ENCODE data around the gene HES6. TPM values are rescaled to one million over a fixed set of nuclear protein-coding genes. Genes with fewer than 3 reads are reported as not detected.

HES6 gene
- total RNA-seq, 4 donors from 2014 or later = 26.6 to 128 (median 51.1) TPM

DNA sequence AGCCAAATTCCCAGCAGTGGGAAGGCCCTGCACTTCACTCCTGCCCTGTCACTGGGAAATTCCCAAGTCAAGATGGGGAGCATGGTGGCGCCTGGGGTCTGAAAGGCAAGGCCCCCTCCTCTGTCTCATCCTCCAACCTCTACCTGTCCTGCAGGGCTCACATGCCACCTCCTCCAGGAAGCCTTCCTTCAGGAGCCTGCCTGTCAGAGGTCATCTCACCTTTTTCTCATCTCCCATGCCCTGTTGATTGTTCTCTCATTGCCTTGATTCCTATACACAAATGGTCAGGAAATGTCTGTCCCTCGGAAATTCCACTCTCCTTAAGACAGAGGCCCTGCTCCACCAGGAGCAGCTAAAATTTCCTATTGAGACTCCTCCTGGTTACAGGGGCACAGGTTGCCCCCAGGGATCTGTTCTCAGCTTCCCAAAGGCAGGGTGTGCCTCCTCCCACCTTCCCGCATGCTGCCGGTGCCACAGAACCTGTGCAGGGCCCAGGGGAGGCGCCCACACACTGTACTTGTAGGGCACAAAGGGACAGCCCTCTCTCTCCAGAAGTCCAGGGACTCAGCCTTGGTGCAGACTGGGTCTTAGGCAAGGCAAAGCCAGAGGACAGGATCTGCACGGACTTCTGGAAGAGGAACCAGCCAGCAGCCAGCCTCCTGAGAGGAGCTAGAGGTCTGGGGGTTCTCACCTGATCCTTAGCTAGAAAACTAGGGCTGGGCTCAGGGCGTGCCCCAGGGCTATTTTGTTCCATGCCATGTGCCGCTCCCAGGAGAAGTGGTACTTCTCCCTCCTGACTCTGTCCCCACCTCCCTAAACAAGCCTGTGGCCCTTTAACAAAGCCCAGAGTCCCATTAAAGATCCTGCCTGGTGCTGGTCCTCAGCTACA lies 12.9 kb downstream of the HES6 start:
- no peak for DNase-seq
- H3K9me3 ChIP-seq = no peaks in the 10 kb centered on the region
- H3K27ac ChIP-seq = no peak overlapping the region
- TF ChIP-seq, protein P1, sequence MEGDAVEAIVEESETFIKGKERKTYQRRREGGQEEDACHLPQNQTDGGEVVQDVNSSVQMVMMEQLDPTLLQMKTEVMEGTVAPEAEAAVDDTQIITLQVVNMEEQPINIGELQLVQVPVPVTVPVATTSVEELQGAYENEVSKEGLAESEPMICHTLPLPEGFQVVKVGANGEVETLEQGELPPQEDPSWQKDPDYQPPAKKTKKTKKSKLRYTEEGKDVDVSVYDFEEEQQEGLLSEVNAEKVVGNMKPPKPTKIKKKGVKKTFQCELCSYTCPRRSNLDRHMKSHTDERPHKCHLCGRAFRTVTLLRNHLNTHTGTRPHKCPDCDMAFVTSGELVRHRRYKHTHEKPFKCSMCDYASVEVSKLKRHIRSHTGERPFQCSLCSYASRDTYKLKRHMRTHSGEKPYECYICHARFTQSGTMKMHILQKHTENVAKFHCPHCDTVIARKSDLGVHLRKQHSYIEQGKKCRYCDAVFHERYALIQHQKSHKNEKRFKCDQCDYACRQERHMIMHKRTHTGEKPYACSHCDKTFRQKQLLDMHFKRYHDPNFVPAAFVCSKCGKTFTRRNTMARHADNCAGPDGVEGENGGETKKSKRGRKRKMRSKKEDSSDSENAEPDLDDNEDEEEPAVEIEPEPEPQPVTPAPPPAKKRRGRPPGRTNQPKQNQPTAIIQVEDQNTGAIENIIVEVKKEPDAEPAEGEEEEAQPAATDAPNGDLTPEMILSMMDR (IDR thresholded peaks at IDR 0.05) = no peak
- TF ChIP-seq POLR2A (IDR thresholded peaks at IDR 0.05) = no peak
- H3K4me3 ChIP-seq = no peak overlapping the region
- H3K27me3 ChIP-seq = no peaks in the 10 kb centered on the region
- H3K4me1 ChIP-seq = peaks cover 0 to 7% (median 0%) of the 10 kb centered on the region in 4 donors
- H3K36me3 ChIP-seq = no peaks in the 10 kb centered on the region

DNA sequence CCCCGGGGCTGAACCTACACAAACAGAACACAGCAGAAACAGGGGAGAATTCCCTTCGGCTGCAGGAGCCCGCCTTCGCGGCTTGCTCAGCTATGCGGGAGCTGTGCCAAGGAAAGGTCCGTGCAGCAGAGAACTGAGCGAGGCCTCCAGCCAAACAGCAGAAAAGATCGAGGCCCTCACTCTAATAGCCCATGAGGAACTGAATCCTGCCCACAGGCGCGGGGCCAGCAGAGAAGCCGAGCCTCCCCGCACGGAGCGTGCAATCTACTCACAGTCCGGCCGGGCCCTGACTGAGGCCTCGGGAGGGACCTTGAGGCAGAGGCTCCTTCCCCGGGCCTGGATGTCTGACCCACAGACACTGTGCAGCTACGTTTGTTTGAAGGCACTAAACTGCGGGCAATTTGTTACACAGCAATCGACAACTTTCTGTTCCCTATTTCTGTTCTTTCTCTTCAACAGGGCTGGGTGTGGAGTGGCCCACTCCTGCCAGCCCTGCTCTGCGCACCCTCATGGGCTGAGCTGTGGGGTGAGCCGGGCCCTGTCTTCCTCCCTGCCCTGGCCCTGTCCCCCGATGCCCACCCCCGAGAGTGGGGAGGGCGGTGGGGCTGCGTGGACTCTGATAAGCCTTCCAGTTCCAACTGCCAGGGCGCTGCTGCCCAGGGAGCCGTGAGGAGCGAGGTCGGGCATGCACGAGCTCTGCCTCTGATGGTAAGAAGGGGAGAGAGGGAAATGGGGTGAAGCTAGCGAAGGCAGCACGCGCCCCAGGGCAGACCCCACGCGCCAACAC lies 13.7 kb downstream of the HES6 start:
- no peak for DNase-seq
- Histone ChIP-seq H3K4me1 (peaks cover 0 to 4% (median 0%) of the 10 kb centered on the region in 4 donors), H3K9me3 (no peaks in the 10 kb centered on the region), H3K4me3 (no peak overlapping the region), H3K27ac (no peak overlapping the region), H3K27me3 (no peaks in the 10 kb centered on the region), H3K36me3 (no peaks in the 10 kb centered on the region)
- TF ChIP-seq, protein P1 (IDR thresholded peaks at IDR 0.05) = no peak
- TF ChIP-seq POLR2A (IDR thresholded peaks at IDR 0.05) = no peak

DNA sequence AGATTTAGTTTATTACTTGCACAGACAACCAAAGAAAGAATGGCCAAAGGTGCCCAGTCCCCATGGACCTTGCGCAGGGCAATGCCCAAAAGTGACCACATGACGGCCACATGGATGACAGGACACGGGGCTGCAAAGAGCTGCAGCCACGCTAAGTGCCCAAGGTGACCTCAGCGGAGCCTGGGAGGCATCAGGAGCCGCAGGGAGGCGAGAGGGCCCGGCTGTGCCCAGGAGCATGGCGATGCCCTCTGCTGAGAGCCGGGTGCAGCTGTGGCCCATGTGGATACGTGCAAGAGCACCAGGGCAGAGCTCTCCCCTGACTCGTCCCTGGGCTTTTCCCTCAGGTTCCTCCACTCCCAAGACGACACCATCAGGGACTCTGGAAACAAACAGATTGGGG lies 14.7 kb downstream of the HES6 start:
- Histone ChIP-seq H3K9me3 (no peaks in the 10 kb centered on the region), H3K4me1 (no peaks in the 10 kb centered on the region), H3K36me3 (no peaks in the 10 kb centered on the region), H3K27me3 (no peaks in the 10 kb centered on the region), H3K27ac (no peak overlapping the region), H3K4me3 (no peak overlapping the region)
- TF ChIP-seq, protein P1 (IDR thresholded peaks at IDR 0.05) = no peak
- TF ChIP-seq POLR2A (IDR thresholded peaks at IDR 0.05) = no peak
- DNase-seq = no peak

DNA sequence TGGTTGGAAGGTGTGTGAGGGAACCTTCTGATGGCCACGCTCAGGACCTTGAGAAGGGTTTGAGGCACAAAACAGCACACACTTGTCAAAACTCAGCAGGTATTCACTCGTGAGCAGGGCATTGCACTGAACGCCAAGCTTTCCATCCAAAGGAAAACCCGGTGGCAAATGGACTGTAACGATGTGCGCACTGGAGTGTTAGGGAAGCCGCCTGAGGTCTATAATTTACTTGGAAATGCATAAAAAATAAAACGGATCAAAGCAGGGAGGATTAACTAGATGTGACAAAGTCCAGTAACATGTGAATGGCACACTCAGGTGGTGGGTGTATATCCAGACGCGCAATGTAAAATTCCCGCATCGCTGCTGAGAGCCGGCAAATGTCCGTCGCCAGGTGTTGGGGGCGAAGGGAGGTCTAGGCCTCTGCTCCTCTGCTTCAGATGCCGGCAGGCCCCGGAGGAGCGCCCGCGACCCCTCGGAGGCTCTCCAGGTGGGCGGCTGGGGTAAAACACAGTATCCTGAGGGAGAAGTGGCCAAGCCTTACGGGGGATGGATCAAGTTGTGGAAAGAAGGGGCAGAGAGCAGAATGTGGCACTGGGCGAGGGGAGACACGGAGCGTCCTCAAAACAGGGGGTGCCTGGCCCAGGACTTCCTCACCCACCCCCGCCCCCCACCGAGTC lies 15.3 kb downstream of the HES6 start:
- no peak for TF ChIP-seq POLR2A (IDR thresholded peaks at IDR 0.05)
- TF ChIP-seq, protein P1 (IDR thresholded peaks at IDR 0.05) = no peak
- no peak for DNase-seq
- Histone ChIP-seq H3K9me3 (no peaks in the 10 kb centered on the region), H3K27me3 (no peaks in the 10 kb centered on the region), H3K4me1 (no peaks in the 10 kb centered on the region), H3K36me3 (no peaks in the 10 kb centered on the region), H3K27ac (no peak overlapping the region), H3K4me3 (no peak overlapping the region)

DNA sequence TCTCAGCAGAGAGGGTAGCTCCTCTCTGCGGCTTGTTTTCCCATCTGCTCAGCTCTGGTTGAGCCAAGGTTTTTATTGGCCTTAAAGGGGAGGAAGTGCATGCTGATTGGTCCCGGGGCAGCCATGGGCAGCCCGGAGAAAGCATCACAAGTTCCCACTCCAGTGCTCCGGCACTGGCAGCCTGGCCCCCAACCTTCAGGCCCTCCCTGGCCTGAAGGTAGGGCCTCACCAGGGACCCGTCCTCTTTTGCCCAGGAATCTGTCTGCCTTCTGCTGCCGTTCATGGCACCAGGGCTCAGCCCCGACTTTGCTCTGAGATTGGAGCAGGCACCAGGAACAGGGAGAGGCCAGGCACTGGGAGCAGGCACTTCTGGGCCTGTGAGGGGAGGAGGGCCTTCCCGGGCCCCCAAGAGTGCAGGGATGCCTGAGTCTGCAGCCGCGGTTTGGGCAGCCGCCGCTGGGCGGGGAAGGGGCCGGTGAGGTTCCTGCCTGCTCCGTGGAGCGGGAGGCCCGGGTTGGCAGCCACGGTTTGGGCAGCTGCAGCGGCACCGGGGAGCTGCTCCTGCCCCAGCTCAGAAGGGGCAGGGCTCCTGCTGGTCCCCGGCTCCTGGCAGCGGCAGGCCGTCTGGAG lies 18.8 kb downstream of the HES6 start:
- no peaks in the 10 kb centered on the region for H3K27me3 ChIP-seq
- no peaks in the 10 kb centered on the region for H3K9me3 ChIP-seq
- no peaks in the 10 kb centered on the region for H3K4me1 ChIP-seq
- H3K36me3 ChIP-seq = no peaks in the 10 kb centered on the region
- no peak overlapping the region for H3K27ac ChIP-seq
- no peak for DNase-seq
- no peak for TF ChIP-seq POLR2A (IDR thresholded peaks at IDR 0.05)
- TF ChIP-seq, protein P1 (IDR thresholded peaks at IDR 0.05) = no peak
- no peak overlapping the region for H3K4me3 ChIP-seq

All from Peyer's patch (tissue), 4 donors.